ENCODE measurements around the gene FER. TPM values are rescaled to one million over a fixed set of nuclear protein-coding genes. Genes with fewer than 3 reads are reported as not detected.

FER gene
- total RNA-seq, 1 donor from 2014 or later: 30.9 TPM

DNA sequence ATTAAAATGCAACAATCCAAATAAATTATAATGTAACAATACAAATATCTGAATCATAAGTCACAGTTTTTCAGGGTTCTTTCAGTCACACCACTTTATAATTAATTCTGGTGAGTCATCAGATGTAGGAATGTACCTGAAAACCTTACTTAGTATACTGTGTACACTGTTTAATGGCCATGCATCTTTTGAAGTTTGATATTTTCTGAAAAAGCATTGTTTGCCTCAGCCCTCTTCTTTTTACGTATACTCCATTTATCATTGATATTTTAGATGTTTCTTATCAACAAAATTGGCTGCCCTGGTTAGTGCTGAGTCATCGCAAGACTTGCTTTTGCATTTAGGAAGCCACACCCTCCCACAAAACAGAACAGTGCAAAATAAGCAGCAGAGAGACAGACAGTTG lies 443.5 kb downstream of the FER start:
- H3K4me3 Mint-ChIP-seq (ENCODE audit: unreplicated experiment): no peak overlapping the region
- H3K4me1 Mint-ChIP-seq (ENCODE audit: low read depth, unreplicated experiment): peaks cover 2% of the 10 kb centered on the region
- no peak overlapping the region for H3K27ac Mint-ChIP-seq (ENCODE audit: unreplicated experiment)
- no peaks in the 10 kb centered on the region for H3K9me3 Mint-ChIP-seq (ENCODE audit: unreplicated experiment)
- no peak for DNase-seq
- H3K27me3 Mint-ChIP-seq (ENCODE audit: unreplicated experiment): no peaks in the 10 kb centered on the region
- TF ChIP-seq, protein P1, sequence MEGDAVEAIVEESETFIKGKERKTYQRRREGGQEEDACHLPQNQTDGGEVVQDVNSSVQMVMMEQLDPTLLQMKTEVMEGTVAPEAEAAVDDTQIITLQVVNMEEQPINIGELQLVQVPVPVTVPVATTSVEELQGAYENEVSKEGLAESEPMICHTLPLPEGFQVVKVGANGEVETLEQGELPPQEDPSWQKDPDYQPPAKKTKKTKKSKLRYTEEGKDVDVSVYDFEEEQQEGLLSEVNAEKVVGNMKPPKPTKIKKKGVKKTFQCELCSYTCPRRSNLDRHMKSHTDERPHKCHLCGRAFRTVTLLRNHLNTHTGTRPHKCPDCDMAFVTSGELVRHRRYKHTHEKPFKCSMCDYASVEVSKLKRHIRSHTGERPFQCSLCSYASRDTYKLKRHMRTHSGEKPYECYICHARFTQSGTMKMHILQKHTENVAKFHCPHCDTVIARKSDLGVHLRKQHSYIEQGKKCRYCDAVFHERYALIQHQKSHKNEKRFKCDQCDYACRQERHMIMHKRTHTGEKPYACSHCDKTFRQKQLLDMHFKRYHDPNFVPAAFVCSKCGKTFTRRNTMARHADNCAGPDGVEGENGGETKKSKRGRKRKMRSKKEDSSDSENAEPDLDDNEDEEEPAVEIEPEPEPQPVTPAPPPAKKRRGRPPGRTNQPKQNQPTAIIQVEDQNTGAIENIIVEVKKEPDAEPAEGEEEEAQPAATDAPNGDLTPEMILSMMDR (IDR thresholded peaks at IDR 0.05; ENCODE audit: partially characterized antibody, unreplicated experiment): no peak
- no peaks in the 10 kb centered on the region for H3K36me3 Mint-ChIP-seq (ENCODE audit: unreplicated experiment)

DNA sequence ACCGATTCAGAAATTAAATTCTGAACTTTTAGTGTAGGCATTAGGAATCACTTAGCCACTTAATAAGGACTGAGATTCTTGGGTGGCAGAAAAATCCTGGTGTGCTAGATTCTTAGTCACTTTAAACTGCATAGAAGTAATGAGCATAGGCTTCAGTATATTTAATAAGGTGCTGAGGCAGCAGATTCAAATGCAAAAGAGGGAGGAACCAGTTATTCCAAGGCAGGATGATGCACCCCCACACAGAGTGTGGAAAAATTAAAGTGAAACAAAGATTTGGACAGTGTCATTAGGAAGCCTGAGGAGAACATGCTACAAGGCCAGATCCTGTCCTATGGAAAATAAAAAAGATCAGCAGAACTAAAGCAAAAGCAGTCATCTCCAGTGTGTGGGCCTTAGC lies 444.3 kb downstream of the FER start:
- Mint-ChIP-seq H3K27ac (ENCODE audit: unreplicated experiment) (no peak overlapping the region), H3K27me3 (ENCODE audit: unreplicated experiment) (no peaks in the 10 kb centered on the region), H3K4me1 (ENCODE audit: low read depth, unreplicated experiment) (peaks cover 2% of the 10 kb centered on the region), H3K36me3 (ENCODE audit: unreplicated experiment) (no peaks in the 10 kb centered on the region), H3K9me3 (ENCODE audit: unreplicated experiment) (no peaks in the 10 kb centered on the region), H3K4me3 (ENCODE audit: unreplicated experiment) (no peak overlapping the region)
- TF ChIP-seq, protein P1 (IDR thresholded peaks at IDR 0.05; ENCODE audit: partially characterized antibody, unreplicated experiment): no peak
- no peak for DNase-seq

DNA sequence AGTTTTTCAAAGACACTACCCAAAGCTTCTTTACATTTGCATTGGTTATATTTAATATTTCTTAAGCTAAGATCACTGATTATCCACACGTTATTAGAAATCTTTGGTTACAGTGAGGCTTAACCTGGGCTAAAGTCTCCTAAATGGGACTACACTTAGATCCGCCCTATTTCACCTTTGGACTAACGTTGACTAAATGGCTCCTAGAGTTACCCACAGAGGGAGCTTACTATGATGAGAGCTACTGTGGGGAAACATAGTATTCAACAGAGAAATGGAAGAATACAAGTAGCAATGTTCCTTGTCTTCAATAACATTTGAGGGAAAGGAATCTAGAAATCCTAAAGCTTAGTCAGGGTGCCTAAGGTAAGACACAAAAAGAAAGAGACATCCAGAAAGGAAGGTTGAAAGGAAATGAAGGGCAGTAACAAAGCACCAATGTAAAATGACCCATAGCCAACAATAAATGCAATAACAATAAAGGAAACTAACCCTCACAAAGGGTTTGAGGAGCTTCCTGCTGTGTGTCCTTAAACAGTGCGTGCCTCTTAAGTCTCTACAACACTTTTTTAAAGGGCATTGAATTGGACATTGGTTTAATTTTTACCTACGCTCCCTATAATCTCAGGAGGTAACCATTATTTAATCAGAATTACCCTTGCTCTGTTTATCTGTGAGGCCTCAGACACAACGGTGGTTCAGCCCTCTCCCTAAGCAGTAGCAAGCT lies 445.0 kb downstream of the FER start:
- Mint-ChIP-seq H3K4me3 (ENCODE audit: unreplicated experiment) (no peak overlapping the region), H3K36me3 (ENCODE audit: unreplicated experiment) (no peaks in the 10 kb centered on the region), H3K9me3 (ENCODE audit: unreplicated experiment) (no peaks in the 10 kb centered on the region), H3K4me1 (ENCODE audit: low read depth, unreplicated experiment) (peaks cover 2% of the 10 kb centered on the region), H3K27ac (ENCODE audit: unreplicated experiment) (peak overlapping the region; percentile 20), H3K27me3 (ENCODE audit: unreplicated experiment) (no peaks in the 10 kb centered on the region)
- no peak for DNase-seq
- TF ChIP-seq, protein P1 (IDR thresholded peaks at IDR 0.05; ENCODE audit: partially characterized antibody, unreplicated experiment): no peak

DNA sequence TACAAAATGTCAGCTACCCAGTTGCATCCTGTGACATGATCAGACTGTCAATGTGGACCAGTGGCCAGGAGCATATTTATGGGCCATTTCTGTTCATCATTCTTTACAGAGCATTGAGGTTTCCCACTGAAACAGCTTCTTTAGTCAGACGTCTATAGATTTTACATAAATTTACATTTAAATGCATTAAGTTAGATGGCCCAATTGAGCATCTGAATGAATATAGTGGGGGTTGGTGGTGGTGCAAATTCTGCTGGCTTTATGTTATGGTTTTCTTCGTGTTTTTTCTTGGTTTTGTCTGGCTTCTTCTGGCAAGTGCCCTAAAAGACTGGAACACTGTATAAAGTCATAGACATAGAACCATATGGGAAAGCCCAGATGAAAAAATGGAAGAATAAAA lies 448.0 kb downstream of the FER start:
- TF ChIP-seq, protein P1 (IDR thresholded peaks at IDR 0.05; ENCODE audit: partially characterized antibody, unreplicated experiment): no peak
- Mint-ChIP-seq H3K27ac (ENCODE audit: unreplicated experiment) (no peak overlapping the region), H3K9me3 (ENCODE audit: unreplicated experiment) (no peaks in the 10 kb centered on the region), H3K27me3 (ENCODE audit: unreplicated experiment) (no peaks in the 10 kb centered on the region), H3K36me3 (ENCODE audit: unreplicated experiment) (no peaks in the 10 kb centered on the region), H3K4me3 (ENCODE audit: unreplicated experiment) (no peak overlapping the region), H3K4me1 (ENCODE audit: low read depth, unreplicated experiment) (peaks cover 2% of the 10 kb centered on the region)
- DNase-seq: no peak

DNA sequence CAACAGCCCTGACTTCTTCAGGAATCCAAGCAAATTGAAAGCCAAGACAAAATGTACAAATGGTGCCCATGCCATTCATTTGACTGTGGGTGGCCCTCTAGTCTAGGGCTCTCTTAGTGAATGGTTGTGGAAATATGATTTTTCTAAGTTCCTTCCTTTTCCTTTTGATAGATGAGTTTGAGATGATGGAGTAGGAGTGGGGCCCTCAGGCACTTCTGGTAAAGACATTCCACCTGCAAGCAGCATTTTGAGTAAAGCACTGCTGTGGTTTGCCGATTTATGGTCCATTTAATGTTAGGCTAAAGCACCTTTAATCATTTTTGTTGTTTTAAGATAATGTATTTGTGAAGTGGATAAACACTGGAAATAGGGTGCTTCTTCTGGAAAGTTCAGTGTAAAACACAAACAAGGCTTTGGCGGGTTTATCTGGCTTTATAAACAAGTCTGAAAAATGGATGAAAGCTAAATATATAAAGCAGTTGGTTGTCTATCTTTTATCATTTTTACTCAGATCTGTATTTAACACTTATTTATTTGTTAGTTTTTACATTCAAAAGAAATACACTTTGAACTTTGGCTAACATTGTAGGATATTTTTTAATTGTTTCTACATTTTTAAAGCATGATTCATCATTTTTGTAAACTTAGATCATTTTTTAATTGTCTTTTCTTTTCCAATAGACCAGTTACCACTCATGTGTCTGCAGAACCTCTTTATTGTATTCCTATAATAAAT lies 448.6 kb downstream of the FER start:
- TF ChIP-seq, protein P1 (IDR thresholded peaks at IDR 0.05; ENCODE audit: partially characterized antibody, unreplicated experiment): no peak
- H3K36me3 Mint-ChIP-seq (ENCODE audit: unreplicated experiment): no peaks in the 10 kb centered on the region
- H3K4me3 Mint-ChIP-seq (ENCODE audit: unreplicated experiment): no peak overlapping the region
- DNase-seq: no peak
- H3K4me1 Mint-ChIP-seq (ENCODE audit: low read depth, unreplicated experiment): peaks cover under 1% of the 10 kb centered on the region
- H3K9me3 Mint-ChIP-seq (ENCODE audit: unreplicated experiment): no peaks in the 10 kb centered on the region
- H3K27me3 Mint-ChIP-seq (ENCODE audit: unreplicated experiment): no peaks in the 10 kb centered on the region
- no peak overlapping the region for H3K27ac Mint-ChIP-seq (ENCODE audit: unreplicated experiment)
